Measurements from ENCODE around the gene IZUMO2.
"Not testable (repeated sequence)": the region's sequence is repeated elsewhere in the genome, so short reads cannot be mapped to it uniquely, and the experiment has no call there.

Gene IZUMO2

GRCh38 chr19:50140118-50140845 lies 22.8 kb downstream of the IZUMO2 start:
- not testable (repeated sequence) for DNase-seq (ENCODE audit: low read depth, low spot score); H3K27me3 ChIP-seq (ENCODE audit: control insufficient read depth, insufficient read depth, low read length); H3K9me3 ChIP-seq (ENCODE audit: control insufficient read depth, insufficient read depth, low read length); H3K4me1 ChIP-seq (ENCODE audit: control insufficient read depth, insufficient read depth, low read length); H3K27ac ChIP-seq (ENCODE audit: low read length); H3K4me3 ChIP-seq (ENCODE audit: low read length); H3K36me3 ChIP-seq (ENCODE audit: control insufficient read depth, insufficient read depth, low read length)
- WGBS (ENCODE audit: insufficient coverage, insufficient read length), result no CpG with 5 or more reads among the region's 36 CpGs

DNA sequence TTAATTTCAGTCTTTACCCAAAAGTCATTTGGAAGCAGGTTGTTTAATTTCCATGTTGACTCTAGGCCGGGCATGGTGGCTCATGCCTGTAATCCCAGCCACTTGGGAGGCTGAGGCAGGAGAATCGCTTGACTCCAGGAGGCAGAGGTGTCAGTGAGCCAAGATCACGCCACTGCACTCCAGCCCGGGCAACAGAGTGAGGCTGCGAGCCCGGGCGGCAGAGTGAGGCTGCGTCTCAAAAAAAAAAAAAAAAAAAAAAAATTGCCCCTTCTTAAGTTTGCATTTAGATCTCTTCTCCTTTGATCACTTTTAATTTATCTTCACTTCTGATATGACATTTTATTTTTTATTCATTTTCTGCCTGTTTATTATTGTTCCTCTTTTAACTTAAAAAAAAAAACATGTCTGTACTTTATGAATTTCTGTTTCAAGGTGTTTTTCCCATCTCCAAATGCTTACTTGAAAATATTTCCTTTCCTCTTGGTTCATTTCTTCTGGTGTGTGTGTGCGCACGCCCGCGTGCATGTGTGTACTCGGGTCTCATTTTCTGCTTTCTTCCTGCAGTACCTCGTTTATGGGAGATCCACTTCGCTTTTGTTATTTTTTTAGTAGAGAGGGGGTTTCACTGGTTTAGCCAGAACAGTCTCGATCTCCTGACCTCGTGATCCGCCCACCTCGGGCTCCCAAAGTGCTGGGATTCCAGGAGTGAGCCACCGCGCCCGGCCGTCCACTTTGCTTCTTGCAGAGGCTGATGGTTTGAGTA lies 26.3 kb downstream of the IZUMO2 start:
- DNase-seq (ENCODE audit: low read depth, low spot score); H3K9me3 ChIP-seq (ENCODE audit: control insufficient read depth, insufficient read depth, low read length); H3K27ac ChIP-seq (ENCODE audit: low read length); H3K27me3 ChIP-seq (ENCODE audit: control insufficient read depth, insufficient read depth, low read length); H3K4me3 ChIP-seq (ENCODE audit: low read length); H3K4me1 ChIP-seq (ENCODE audit: control insufficient read depth, insufficient read depth, low read length); H3K36me3 ChIP-seq (ENCODE audit: control insufficient read depth, insufficient read depth, low read length): not testable (repeated sequence)
- no CpG with 5 or more reads among the region's 23 CpGs for whole genome bisulfite sequencing (ENCODE audit: insufficient coverage, insufficient read length)

GRCh38 chr19:50135856-50136602 lies 27.1 kb downstream of the IZUMO2 start:
- not testable (repeated sequence) for H3K4me3 ChIP-seq (ENCODE audit: low read length); H3K36me3 ChIP-seq (ENCODE audit: control insufficient read depth, insufficient read depth, low read length); H3K27ac ChIP-seq (ENCODE audit: low read length); H3K4me1 ChIP-seq (ENCODE audit: control insufficient read depth, insufficient read depth, low read length); H3K9me3 ChIP-seq (ENCODE audit: control insufficient read depth, insufficient read depth, low read length); H3K27me3 ChIP-seq (ENCODE audit: control insufficient read depth, insufficient read depth, low read length); DNase-seq (ENCODE audit: low read depth, low spot score)
- WGBS (ENCODE audit: insufficient coverage, insufficient read length), result no CpG with 5 or more reads among the region's 10 CpGs

- not testable (repeated sequence) for H3K4me3 ChIP-seq (ENCODE audit: low read length); H3K9me3 ChIP-seq (ENCODE audit: control insufficient read depth, insufficient read depth, low read length); H3K4me1 ChIP-seq (ENCODE audit: control insufficient read depth, insufficient read depth, low read length); H3K36me3 ChIP-seq (ENCODE audit: control insufficient read depth, insufficient read depth, low read length); H3K27ac ChIP-seq (ENCODE audit: low read length); H3K27me3 ChIP-seq (ENCODE audit: control insufficient read depth, insufficient read depth, low read length); DNase-seq (ENCODE audit: low read depth, low spot score)
- no CpG with 5 or more reads among the region's 21 CpGs for WGBS (ENCODE audit: insufficient coverage, insufficient read length)
These were observed 28.0 kb downstream of the IZUMO2 start for GRCh38 chr19:50134777-50135719.

- not testable (repeated sequence) for H3K27ac ChIP-seq (ENCODE audit: low read length); DNase-seq (ENCODE audit: low read depth, low spot score); H3K4me3 ChIP-seq (ENCODE audit: low read length); H3K9me3 ChIP-seq (ENCODE audit: control insufficient read depth, insufficient read depth, low read length); H3K36me3 ChIP-seq (ENCODE audit: control insufficient read depth, insufficient read depth, low read length); H3K27me3 ChIP-seq (ENCODE audit: control insufficient read depth, insufficient read depth, low read length); H3K4me1 ChIP-seq (ENCODE audit: control insufficient read depth, insufficient read depth, low read length)
- no CpG with 5 or more reads among the region's 31 CpGs for WGBS (ENCODE audit: insufficient coverage, insufficient read length)
These were observed 29.3 kb downstream of the IZUMO2 start for GRCh38 chr19:50133518-50134492.

- not testable (repeated sequence) for H3K27ac ChIP-seq (ENCODE audit: low read length); H3K9me3 ChIP-seq (ENCODE audit: control insufficient read depth, insufficient read depth, low read length); H3K4me1 ChIP-seq (ENCODE audit: control insufficient read depth, insufficient read depth, low read length); H3K27me3 ChIP-seq (ENCODE audit: control insufficient read depth, insufficient read depth, low read length); H3K36me3 ChIP-seq (ENCODE audit: control insufficient read depth, insufficient read depth, low read length); DNase-seq (ENCODE audit: low read depth, low spot score); H3K4me3 ChIP-seq (ENCODE audit: low read length)
- no CpG with 5 or more reads among the region's 13 CpGs for WGBS (ENCODE audit: insufficient coverage, insufficient read length)
These were observed 59.1 kb downstream of the IZUMO2 start for GRCh38 chr19:50104012-50104411.

- not testable (repeated sequence) for H3K36me3 ChIP-seq (ENCODE audit: control insufficient read depth, insufficient read depth, low read length); H3K4me1 ChIP-seq (ENCODE audit: control insufficient read depth, insufficient read depth, low read length); H3K27ac ChIP-seq (ENCODE audit: low read length); DNase-seq (ENCODE audit: low read depth, low spot score); H3K27me3 ChIP-seq (ENCODE audit: control insufficient read depth, insufficient read depth, low read length); H3K9me3 ChIP-seq (ENCODE audit: control insufficient read depth, insufficient read depth, low read length); H3K4me3 ChIP-seq (ENCODE audit: low read length)
- no CpG with 5 or more reads among the region's 13 CpGs for WGBS (ENCODE audit: insufficient coverage, insufficient read length)
These were observed 59.7 kb downstream of the IZUMO2 start for GRCh38 chr19:50103405-50103804.

Data from iPS DF 6.9 (cell line).